Measurements from ENCODE around the gene PNKP.

DNA sequence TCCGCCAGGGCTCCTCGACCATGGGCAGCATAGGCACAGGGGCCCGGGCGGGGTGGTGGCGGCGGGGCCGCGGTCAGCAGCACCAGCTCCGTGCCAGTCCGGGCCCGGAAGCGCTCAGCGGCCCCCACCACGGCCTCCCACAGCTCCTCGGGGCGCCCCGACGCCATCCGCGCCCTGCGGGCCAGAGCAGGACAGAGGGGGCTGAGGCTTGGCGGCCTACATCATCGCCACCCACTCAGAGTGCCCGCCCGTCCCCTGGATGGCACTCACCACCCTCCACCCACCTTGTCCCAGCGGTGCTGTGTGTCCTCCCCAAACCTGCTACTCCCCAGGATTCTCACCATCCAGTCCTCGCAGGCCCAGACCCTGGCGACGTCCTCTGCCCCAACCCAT, 5.7 kb upstream of the PNKP start:
- no peak for TF ChIP-seq POLR2A (IDR thresholded peaks at IDR 0.05)
- TF ChIP-seq, protein P1, sequence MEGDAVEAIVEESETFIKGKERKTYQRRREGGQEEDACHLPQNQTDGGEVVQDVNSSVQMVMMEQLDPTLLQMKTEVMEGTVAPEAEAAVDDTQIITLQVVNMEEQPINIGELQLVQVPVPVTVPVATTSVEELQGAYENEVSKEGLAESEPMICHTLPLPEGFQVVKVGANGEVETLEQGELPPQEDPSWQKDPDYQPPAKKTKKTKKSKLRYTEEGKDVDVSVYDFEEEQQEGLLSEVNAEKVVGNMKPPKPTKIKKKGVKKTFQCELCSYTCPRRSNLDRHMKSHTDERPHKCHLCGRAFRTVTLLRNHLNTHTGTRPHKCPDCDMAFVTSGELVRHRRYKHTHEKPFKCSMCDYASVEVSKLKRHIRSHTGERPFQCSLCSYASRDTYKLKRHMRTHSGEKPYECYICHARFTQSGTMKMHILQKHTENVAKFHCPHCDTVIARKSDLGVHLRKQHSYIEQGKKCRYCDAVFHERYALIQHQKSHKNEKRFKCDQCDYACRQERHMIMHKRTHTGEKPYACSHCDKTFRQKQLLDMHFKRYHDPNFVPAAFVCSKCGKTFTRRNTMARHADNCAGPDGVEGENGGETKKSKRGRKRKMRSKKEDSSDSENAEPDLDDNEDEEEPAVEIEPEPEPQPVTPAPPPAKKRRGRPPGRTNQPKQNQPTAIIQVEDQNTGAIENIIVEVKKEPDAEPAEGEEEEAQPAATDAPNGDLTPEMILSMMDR (IDR thresholded peaks at IDR 0.05): no peak

Data from esophagus squamous epithelium (tissue), 4 donors.